GM19351 (cell line): ENCODE data around the gene CCDC158.
"Not testable (repeated sequence)": the region's sequence is repeated elsewhere in the genome, so short reads cannot be mapped to it uniquely, and the experiment has no call there.

Source experiments
- ATAC-seq: cut with Tn5 transposase; IDR thresholded peaks from one replicate; pipeline ENCODE4 v1.9.1; 2021; ENCODE audit warnings: mild to moderate bottlenecking, moderate library complexity; ENCODE audit not compliant: unreplicated experiment

CCDC158 gene

DNA sequence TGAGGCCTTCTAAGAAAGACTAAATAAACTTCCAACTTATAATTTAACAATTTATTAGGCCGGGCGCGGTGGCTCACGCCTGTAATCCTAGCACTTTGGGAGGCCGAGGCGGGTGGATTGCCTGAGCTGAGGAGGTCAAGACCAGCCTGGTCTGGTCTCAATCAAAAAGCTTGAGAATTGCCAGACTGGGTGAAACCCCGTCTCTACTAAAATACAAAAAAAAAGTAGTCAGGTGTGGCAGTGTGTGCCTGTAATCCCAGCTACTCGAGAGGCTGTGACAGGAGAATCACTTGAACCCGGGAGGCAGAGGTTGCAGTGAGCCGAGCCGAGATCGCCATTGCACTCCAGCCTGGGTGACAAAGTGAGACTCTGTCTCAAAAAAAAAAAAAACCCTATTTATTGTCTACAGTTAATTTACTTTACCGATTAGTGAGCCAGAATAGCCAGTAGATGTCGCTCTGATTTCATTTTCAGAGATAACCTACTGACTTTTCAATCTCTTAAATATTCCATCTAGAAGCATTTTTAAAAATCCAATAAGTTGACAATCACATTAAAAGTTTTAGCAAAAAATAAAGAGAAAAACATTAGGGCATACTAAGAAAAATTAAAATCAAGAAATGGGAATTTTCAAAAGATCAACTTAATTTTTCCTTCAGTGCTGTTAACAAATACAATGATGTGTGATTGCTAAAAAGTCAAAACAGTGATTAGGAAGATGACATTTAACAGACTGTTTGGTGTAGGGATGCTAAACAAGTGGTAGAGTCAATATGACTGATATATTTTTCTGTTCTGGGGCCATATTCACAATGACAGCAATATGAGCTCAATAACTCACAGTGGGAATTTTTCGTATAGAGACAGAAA lies 9.8 kb upstream of the CCDC158 start:
- ATAC-seq, result no peak

GRCh38 chr4:76429636-76430035 lies 8.7 kb upstream of the CCDC158 start:
- no peak for ATAC-seq

GRCh38 chr4:76426272-76426671 lies 5.3 kb upstream of the CCDC158 start:
- ATAC-seq, result no peak

- not testable (repeated sequence) for ATAC-seq
Measured at GRCh38 chr4:76423159-76423558, 2.2 kb upstream of the CCDC158 start.

- ATAC-seq, result no peak
Measured at GRCh38 chr4:76420188-76420761, 666 bp downstream of the CCDC158 start.

DNA sequence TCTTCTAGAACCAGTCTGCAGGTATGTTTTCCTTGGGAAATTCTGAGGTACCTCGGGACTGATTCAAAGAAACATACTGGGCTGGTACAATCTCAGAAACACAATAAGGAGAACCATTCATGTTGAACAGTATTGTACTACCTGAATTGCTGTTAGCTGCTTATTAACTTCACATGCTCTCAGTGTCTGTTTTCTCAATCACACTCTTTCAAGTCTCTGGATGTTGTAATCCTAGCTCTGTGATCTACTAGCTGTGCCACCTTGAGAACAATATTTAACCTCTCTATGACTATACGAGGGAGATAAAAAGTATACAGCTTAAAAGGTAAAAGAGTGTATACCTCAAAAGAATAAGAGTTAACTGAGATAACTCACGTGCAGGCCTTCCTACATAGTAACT lies 10.3 kb downstream of the CCDC158 start:
- no peak for ATAC-seq

DNA sequence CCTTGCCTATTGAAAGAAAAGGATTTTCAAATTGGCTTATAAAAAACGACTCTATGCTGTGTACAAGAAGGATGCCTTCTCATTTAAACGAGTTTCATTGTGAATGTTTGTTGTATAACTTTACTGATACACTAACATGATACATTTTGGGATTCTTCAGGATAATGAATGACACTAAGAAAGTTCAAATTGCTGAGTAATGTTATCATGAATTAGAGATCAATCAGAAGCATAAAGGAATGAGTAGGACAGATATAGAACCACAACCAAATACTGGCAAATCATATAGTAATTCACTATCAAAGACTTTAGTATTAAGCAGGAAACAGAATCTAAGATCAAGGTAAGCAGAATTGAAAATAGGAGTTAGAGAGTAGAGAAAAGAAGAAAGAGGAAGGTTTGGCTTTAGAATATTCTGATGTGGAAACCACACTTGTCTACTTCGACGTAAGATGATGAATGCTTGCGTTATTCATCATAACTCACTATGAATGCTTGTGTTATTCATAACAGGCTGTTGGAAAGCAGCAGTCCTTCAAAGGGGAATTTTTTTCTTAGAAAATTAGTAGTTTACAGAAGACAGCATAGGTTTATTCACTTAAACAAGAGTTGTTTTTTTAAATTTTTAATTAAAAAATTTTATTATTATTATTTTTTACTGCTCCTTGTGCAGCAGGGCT lies 13.4 kb downstream of the CCDC158 start:
- no peak for ATAC-seq

GRCh38 chr4:76406081-76406480 lies 14.9 kb downstream of the CCDC158 start:
- ATAC-seq, result no peak

GRCh38 chr4:76401654-76402053 lies 19.3 kb downstream of the CCDC158 start:
- no peak for ATAC-seq

DNA sequence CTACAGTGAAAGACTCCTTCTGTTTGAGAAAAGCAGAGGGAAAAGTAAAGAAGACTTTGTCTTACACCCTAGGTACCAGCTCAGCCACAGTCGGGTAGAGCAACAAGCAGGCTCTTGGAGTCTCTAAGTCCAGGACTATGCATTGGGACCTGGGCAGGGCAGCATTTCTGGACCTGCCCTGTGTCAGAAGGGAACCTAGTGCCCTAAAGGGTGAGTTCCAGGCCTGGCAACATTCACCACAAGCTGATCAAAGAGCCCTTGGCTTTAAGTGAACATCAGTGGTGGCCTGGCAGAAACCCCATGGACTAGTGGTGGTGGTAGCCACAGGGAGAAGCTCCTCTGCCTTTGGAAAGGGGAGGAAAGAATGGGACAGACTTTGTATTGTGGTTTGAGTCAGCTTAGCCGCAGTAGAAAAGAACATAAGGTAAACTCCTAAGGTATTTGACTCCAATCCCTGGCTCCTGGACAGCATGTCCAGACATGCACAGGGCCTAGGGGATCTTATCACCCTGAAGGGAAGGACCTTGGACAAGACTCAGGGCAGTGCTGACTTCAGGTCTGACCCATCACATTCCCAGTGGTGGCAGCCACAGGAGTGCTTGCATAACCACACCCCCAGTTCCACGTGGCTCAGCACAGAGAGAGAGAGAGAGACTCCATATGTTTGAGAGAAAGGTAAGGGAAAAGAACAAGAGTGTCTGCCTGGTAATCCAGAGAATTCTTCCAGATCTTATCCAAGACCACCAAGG lies 32.6 kb downstream of the CCDC158 start:
- no peak for ATAC-seq

GRCh38 chr4:76386566-76387305 lies 34.2 kb downstream of the CCDC158 start:
- no peak for ATAC-seq

DNA sequence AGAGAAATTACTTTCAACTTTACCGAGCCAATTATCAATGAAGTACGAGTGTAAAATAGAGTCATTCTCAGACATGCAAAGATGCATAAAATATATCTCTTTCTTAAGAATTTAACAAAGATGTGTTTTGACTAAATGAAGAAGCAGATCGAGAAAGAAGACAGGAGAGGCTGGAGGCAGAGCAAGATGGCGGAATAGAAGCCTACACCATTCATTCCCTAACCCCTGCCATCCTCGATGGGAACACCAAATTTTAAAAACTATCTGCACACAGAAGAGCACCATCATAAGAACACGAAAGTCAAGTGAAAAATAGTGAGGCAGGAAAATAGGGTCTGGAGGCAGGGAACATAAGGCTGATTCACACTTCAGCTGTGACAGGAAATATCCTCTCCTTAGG lies 35.0 kb downstream of the CCDC158 start:
- ATAC-seq, result no peak

- ATAC-seq, result no peak
Measured at GRCh38 chr4:76384052-76384451, 36.9 kb downstream of the CCDC158 start.

DNA sequence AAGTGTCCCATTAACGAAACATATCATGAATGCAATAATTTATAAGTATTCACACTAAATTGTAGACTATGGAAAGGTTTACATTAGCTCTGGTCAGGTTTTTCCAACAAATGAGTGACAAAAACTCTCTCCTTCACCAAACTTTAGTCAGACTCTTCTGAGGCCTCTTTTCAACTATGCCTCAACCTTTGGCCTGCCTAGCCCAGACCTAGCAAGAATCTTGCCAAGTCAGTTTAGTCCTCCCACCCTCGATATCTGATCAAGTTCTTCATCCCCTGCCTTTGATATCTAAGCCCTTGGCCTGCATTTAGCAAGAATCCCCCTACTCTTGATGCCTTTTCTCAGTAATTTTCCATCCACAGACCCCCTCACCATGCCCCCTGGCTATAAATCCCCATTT lies 37.9 kb downstream of the CCDC158 start:
- no peak for ATAC-seq

GRCh38 chr4:76381986-76382385 lies 39.0 kb downstream of the CCDC158 start:
- no peak for ATAC-seq

DNA sequence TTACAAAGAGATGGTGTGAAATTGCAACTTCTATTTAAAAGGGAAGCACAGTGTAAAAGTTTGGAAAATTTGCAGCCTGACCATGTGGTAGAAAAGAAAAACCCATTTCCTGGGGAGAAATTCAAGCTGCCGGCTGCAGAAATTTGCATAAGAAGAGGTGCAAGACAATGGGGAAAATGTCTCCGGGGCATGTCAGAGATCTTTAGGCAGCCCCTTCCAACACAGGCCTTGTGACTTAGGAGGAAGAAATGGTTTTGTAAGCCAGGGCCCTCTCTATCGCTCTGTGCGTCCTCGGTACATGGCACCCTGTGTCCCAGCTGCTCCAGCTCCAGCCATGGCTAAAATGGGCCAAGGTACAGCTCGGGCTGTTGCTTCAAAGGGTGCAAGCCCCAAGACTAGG lies 40.4 kb downstream of the CCDC158 start:
- no peak for ATAC-seq

DNA sequence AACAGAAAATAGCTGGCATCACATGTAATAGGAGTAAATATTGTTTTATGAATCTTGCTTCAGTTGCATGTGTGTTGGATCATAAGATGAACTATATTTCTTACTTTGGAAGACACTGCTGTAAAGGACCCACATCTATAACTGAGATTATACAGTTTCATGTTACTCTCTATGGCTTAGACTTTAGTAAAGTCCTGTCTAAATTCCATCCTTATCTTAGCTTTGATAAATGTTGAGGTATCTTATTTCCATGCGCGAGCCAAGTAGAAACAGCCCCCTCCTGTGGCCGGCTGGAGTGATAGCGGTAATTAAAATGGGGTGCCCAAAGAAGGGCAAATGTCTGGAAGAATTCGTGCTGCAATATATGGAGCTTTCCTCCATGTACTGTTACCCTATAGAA lies 43.0 kb downstream of the CCDC158 start:
- no peak for ATAC-seq

GRCh38 chr4:76377481-76377901 lies 43.5 kb downstream of the CCDC158 start:
- no peak for ATAC-seq

DNA sequence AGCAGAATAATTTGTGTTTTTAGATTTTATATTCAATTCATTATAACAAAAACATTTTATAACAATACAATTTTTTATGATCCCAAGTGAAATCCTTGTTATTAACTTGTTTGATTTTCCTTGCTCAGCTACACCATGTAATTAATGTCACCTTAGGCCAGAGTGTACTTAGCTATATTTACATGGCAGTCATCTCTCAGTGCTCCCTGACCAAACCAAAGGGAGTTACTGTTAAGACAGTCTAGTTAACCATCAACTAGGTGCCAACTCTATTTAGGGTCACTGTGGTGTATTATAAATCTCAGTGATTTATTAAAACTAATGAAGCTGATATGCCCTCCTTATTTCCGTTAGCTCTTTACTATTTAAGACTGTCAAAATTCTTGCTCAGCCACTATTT lies 44.4 kb downstream of the CCDC158 start:
- ATAC-seq, result no peak

DNA sequence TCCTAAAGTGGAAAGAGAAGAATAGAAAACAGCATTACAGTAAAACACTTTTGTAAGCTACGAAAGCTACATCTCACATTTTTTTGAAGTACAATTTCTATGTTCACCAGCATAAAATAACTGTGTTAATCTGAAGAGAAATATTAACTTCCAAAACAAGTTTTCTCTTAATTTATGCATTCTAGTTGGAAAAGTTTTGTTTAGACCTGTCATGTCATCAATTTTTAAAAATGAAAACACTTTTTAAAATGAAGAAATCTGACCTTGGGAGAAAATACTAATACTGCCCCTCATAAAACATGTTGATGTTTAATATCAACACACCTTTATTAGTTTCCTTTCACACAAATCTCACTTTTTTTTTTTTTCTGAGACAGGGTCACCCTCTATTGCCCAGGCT lies 45.2 kb downstream of the CCDC158 start:
- no peak for ATAC-seq

- ATAC-seq, result no peak
Measured at GRCh38 chr4:76374798-76375197, 46.1 kb downstream of the CCDC158 start.
